ENCODE measurements around the gene SOWAHD. TPM values are rescaled to one million over a fixed set of nuclear protein-coding genes. Genes with fewer than 3 reads are reported as not detected.

Gene SOWAHD
- total and polyA plus RNA-seq, 2 experiments from 2014 or later: 3.8 to 5.1 TPM

- no peak for TF ChIP-seq CTCF (conservative IDR thresholded peaks at IDR 0.05; ENCODE audit: low read depth in 2 of 2)
- TF ChIP-seq ZNF114 (CRISPR knock-in tag; IDR thresholded peaks at IDR 0.05): no peak
- no peak for TF ChIP-seq STAT1 (IDR thresholded peaks at IDR 0.05; ENCODE audit: unreplicated experiment)
- TF ChIP-seq EZH2 (IDR thresholded peaks at IDR 0.05; ENCODE audit: low read depth, unreplicated experiment): no peak
- TF ChIP-seq ZNF331 (CRISPR knock-in tag; IDR thresholded peaks at IDR 0.05; ENCODE audit: low read depth): no peak
- peak; percentile 22; the same call in 1 of the 2 replicates for TF ChIP-seq CREB1 (CRISPR knock-in tag; IDR thresholded peaks at IDR 0.05; ENCODE audit: low read depth)
- TF ChIP-seq JUNB (IDR thresholded peaks at IDR 0.05; ENCODE audit: unreplicated experiment): no peak
Measured at GRCh38 chrX:119791437-119792231, 33.2 kb downstream of the SOWAHD start, which contains the start of gene RPL39 (continued).

- no peaks in the 10 kb centered on the region for H3K27me3 ChIP-seq (ENCODE audit: insufficient read depth)
- Mint-ChIP-seq H3K4me1 (no peaks in the 10 kb centered on the region), H3K27me3 (ENCODE audit: insufficient read depth, low read depth, poor library complexity) (peaks cover 1% of the 10 kb centered on the region), H3K4me3 (no peak overlapping the region), H3K27ac (no peak overlapping the region), H3K9me3 (peaks cover 6% of the 10 kb centered on the region; the same call in 1 of the 3 replicates), H3K36me3 (ENCODE audit: low read depth) (no peaks in the 10 kb centered on the region)
- H3K4me2 ChIP-seq: no peak overlapping the region
- no peak overlapping the region for H2AFZ ChIP-seq
- H3K4me1 ChIP-seq (ENCODE audit: insufficient read depth): no peaks in the 10 kb centered on the region
- ATAC-seq (no peak), DNase-seq (ENCODE audit: low spot score) (no peak)
- H4K20me1 ChIP-seq (replicated peaks; ENCODE audit: insufficient read depth): no peaks in the 10 kb centered on the region
- H3K4me3 ChIP-seq: no peak overlapping the region
- H3K27ac ChIP-seq (ENCODE audit: low read depth): no peak overlapping the region
- H3K79me2 ChIP-seq (replicated peaks; ENCODE audit: insufficient read depth): no peaks in the 10 kb centered on the region
- H3K9me2 ChIP-seq (ENCODE audit: insufficient read depth): no peaks in the 10 kb centered on the region
- H3F3A ChIP-seq (replicated peaks; ENCODE audit: low read depth): no peaks in the 10 kb centered on the region
- no peaks in the 10 kb centered on the region for H3K36me3 ChIP-seq (ENCODE audit: insufficient read depth)
- no peak for TF ChIP-seq NANOG (IDR thresholded peaks at IDR 0.05; ENCODE audit: borderline replicate concordance)
- no peak for TF ChIP-seq EZH2phosphoT487 (IDR thresholded peaks at IDR 0.05; ENCODE audit: unreplicated experiment)
- TF ChIP-seq POLR2AphosphoS5 (IDR thresholded peaks at IDR 0.05; ENCODE audit: low read depth): no peak
- no peak for TF ChIP-seq ZNF462 (CRISPR knock-in tag; IDR thresholded peaks at IDR 0.05)
- TF ChIP-seq ZNF114 (CRISPR knock-in tag; IDR thresholded peaks at IDR 0.05): no peak
- TF ChIP-seq EZH2 (IDR thresholded peaks at IDR 0.05; ENCODE audit: low read depth, unreplicated experiment): no peak
- no peak for TF ChIP-seq CTCF (conservative IDR thresholded peaks at IDR 0.05; ENCODE audit: low read depth in 2 of 2)
- no peak for TF ChIP-seq JUNB (IDR thresholded peaks at IDR 0.05; ENCODE audit: unreplicated experiment)
- TF ChIP-seq CREB1 (CRISPR knock-in tag; IDR thresholded peaks at IDR 0.05; ENCODE audit: low read depth): no peak
- TF ChIP-seq STAT1 (IDR thresholded peaks at IDR 0.05; ENCODE audit: unreplicated experiment): no peak
Measured at GRCh38 chrX:119801253-119802221, 43.1 kb downstream of the SOWAHD start.
